ENCODE data around the gene NDUFV3.
"Not testable (repeated sequence)": the region's sequence is repeated elsewhere in the genome, so short reads cannot be mapped to it uniquely, and the experiment has no call there.

NDUFV3 gene

GRCh38 chr21:42863504-42863870, 29.6 kb upstream of the NDUFV3 start:
- DNase-seq (ENCODE audit: low read depth, low spot score), result no peak
- TF ChIP-seq CTCF (IDR thresholded peaks at IDR 0.05; ENCODE audit: low read depth, low read length), result no peak
- in situ Hi-C loops (cut with HindIII; ENCODE audit: low sequenced_read_pairs), result no loop called here
- no peak overlapping the region for H3K4me3 ChIP-seq (ENCODE audit: low read depth, low read length)

- no peak for DNase-seq (ENCODE audit: low read depth, low spot score)
- in situ Hi-C loops (cut with HindIII; ENCODE audit: low sequenced_read_pairs), result no loop called here
- no peak for TF ChIP-seq CTCF (IDR thresholded peaks at IDR 0.05; ENCODE audit: low read depth, low read length)
- no peak overlapping the region for H3K4me3 ChIP-seq (ENCODE audit: low read depth, low read length)
These were observed 28.8 kb upstream of the NDUFV3 start for GRCh38 chr21:42864286-42864685.

- no peak for TF ChIP-seq CTCF (IDR thresholded peaks at IDR 0.05; ENCODE audit: low read depth, low read length)
- DNase-seq (ENCODE audit: low read depth, low spot score), result no peak
- no peak overlapping the region for H3K4me3 ChIP-seq (ENCODE audit: low read depth, low read length)
- in situ Hi-C loops (cut with HindIII; ENCODE audit: low sequenced_read_pairs), result no loop called here
These were observed 28.0 kb upstream of the NDUFV3 start for GRCh38 chr21:42864815-42865775.

GRCh38 chr21:42865776-42866160, 27.3 kb upstream of the NDUFV3 start:
- TF ChIP-seq CTCF (IDR thresholded peaks at IDR 0.05; ENCODE audit: low read depth, low read length), result no peak
- in situ Hi-C loops (cut with HindIII; ENCODE audit: low sequenced_read_pairs), result no loop called here
- no peak overlapping the region for H3K4me3 ChIP-seq (ENCODE audit: low read depth, low read length)
- DNase-seq (ENCODE audit: low read depth, low spot score), result no peak

GRCh38 chr21:42868196-42868595, 24.9 kb upstream of the NDUFV3 start:
- no peak overlapping the region for H3K4me3 ChIP-seq (ENCODE audit: low read depth, low read length)
- in situ Hi-C loops (cut with HindIII; ENCODE audit: low sequenced_read_pairs), result no loop called here
- TF ChIP-seq CTCF (IDR thresholded peaks at IDR 0.05; ENCODE audit: low read depth, low read length), result no peak
- DNase-seq (ENCODE audit: low read depth, low spot score), result no peak

- H3K4me3 ChIP-seq (ENCODE audit: low read depth, low read length), result no peak overlapping the region
- no peak for TF ChIP-seq CTCF (IDR thresholded peaks at IDR 0.05; ENCODE audit: low read depth, low read length)
- in situ Hi-C loops (cut with HindIII; ENCODE audit: low sequenced_read_pairs), result no loop called here
- DNase-seq (ENCODE audit: low read depth, low spot score), result no peak
These were observed 20.0 kb upstream of the NDUFV3 start for GRCh38 chr21:42873096-42873495.

GRCh38 chr21:42875811-42876210, 17.3 kb upstream of the NDUFV3 start:
- H3K4me3 ChIP-seq (ENCODE audit: low read depth, low read length); DNase-seq (ENCODE audit: low read depth, low spot score); in situ Hi-C loops (cut with HindIII; ENCODE audit: low sequenced_read_pairs): not testable (repeated sequence)

Data from astrocyte of the spinal cord (primary cell).